Activated naive CD4-positive, alpha-beta T cell treated with Interleukin-2 at 50 U/mL for 16 hours (primary cell): ENCODE data around the gene CCDC90B.
"Not testable (repeated sequence)": the region's sequence is repeated elsewhere in the genome, so short reads cannot be mapped to it uniquely, and the experiment has no call there.

Experiments used
- DNase-seq: peaks from one replicate; pipeline ENCODE4 v3.0.0-alpha.2; 2020

CCDC90B gene, protein sequence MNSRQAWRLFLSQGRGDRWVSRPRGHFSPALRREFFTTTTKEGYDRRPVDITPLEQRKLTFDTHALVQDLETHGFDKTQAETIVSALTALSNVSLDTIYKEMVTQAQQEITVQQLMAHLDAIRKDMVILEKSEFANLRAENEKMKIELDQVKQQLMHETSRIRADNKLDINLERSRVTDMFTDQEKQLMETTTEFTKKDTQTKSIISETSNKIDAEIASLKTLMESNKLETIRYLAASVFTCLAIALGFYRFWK

DNA sequence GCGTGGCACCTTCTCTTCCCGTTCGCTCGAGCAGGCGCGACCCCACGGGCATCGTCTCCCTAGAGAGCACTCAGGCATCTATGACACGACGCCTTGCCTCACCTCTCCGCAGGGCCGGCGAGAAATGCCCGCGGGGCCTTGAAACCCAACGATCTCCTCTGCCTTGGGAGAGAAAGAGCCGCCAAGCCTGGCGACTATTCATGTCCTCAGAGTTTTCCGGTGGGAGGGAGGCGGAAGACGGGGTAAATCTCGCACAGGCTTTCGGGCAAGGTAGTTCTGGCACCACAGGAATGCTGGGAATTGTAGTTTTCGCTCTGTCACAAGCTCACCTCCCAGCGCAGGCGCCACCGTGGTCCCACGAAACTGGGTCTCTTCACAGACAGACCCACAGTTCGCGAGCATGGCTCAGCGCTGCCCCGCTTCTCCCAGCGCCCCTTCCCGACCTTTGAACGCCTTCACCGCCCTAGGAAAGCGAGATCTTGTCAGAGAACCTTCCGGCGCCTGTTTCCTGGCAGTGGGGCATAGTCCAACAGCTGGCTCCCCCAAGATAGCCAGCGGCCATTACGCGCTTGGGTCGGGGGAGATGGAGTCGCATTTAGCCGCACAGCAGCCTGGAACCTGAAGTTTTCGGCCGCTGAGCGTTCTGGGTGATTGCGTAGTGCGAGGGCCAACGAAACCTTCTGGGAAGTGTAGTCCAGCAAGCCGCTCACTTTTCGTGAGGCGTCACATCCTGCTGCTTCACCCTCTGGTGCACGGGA lies at the start of gene CCDC90B:
CCDC90B (minus strand) TSS at position 597 of the 758 bp plus-strand sequence; CDS start at position 202, 395 bp downstream.
- peak; percentile 94 for DNase-seq

DNA sequence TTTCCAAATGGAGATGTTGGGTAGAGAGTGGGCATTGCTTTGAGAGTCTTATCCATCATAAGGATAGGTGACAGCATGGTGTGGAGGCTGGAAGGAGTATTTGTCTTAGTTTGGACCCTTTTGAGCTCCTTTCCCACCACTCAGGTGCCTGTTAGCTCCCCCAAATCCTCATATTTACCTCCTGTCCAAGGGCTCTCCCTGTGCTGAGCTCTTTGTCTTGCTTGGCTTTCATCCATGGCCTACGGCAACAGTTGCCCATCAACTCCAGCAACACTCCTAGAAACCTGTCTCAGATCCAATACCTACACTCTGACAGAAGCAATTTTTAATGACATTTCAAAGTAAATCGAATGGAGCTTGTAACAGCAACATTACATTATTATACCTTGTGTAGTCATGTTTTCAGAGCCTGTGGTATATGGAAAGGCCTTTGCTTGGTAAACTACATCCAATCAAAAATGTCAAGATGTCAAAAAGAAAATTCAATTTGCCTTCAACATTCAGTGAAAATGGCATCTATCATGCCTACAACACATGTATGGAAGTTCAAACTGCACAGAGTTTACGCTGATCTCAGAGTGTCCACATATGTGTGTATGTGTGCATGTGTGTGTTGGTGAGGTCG lies 49.4 kb upstream of the CCDC90B start:
- DNase-seq = no peak

DNA sequence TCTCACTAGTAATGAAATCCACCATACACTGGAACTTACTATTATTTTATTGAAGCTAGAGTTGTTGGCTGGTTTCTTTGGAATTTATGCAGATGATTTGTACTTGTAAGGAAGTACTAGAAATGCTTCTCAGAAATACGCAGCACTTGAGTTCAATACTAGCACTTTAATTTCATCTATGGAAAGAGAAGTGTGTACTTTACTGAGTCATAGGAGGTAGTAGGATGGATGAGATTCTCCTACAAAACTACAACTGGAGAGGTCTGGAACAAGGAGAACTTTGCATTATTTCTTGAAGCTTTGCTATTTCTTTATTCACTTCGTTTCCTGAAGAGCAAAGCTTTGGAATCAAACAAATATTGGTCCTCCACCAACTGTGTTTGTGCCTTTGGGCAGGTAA lies 44.1 kb upstream of the CCDC90B start:
- no peak for DNase-seq

DNA sequence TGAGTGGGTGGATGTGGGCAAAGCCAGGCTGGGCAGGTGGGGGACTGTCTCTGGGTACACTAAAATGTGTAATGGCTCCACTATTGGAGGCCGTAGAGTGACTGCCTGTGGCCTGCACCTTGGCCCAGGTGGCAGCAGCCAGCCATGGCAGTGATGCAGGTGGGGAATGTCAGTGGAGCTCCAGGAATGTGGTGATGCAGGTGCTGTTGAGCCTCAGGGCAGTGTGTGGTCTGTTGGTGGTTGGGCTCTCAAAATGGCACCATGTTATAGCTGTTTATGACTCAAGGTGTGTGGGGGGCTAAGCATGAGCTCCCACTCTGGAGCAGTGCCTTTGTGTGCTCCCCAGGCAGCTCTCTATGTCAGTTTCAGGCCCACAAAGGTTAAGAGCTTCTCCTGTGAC lies 40.2 kb upstream of the CCDC90B start:
- DNase-seq = no peak

DNA sequence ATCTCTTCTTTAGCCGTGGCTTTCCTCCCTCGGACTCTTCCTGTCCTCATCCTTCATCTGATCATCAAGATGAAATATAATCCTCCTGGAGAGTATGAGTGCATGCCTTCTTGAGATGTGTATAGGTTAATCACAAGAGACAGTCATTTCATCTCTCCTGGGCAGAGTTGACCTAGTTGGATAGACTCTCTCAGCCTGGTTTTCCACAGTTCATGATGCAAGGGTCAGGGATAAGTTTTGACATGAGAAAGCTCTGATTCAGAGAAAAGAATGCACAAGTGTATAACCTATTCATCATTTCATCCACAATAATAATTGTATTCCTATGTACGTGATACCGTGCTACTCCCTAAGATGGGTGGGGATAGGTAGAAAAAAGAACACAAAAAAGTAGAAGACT lies 33.2 kb upstream of the CCDC90B start:
- no peak for DNase-seq

DNA sequence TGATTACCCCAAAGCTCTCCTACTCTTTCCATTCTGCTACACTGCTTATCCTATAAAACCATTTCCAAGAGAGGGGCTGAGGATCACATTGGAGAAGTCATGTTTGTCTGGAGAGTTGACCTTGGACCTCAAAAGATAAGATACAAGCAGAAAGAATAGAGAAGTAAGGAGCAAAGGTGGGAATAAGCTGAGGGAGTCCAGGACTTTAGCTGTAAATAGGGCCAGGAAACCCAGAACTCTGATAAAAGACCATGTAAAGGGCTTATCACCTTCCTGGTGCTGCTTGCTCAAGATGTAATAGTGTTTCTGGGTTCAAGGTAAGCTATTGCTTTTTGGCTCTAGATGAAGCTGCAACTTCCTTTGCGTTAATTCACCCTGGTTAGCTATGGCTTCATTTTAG lies 32.8 kb upstream of the CCDC90B start:
- DNase-seq = no peak

DNA sequence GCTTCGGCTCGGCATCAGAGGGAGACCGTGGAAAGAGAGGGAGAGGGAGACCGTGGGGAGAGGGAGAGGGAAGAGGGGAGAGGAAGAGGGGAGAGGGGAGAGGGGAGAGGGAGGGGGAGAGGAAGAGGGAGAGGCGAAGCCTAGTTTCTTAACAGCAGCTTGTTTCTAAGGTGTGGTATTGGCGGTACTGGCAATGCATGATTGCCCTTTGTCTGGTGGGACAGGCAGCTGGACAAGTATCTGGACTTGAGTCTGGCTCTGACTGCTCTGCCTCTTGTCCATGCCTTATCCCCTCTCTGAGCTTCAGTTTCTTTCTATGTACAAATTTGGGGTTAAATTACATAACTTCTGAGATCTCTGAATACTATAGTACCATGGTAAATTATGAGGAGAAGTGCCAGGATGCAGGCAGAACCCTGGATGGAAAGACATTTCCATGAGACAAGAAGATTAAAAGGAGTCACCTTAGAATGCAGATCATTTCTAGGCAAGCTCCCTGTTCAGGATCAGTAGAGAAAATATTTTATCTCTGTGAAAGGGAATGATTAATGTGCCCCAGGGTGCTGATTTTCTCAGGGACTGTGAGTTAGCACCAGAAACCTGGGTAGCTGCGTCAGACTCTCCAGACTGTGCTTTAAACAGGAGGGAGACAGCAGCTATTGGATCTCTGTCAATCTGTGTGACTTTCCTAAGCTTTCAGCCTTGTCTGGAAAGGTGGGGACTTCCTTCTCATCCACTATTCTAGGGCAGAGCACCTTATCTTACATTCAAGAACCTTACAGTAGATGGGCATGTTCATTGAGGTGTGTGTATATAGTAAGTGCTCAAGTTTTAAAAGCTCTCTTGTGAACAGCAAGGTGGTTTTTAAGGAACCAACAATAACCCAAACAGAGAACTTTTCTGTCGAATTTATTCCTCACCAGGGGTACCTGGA lies 31.9 kb upstream of the CCDC90B start:
- no peak for DNase-seq

DNA sequence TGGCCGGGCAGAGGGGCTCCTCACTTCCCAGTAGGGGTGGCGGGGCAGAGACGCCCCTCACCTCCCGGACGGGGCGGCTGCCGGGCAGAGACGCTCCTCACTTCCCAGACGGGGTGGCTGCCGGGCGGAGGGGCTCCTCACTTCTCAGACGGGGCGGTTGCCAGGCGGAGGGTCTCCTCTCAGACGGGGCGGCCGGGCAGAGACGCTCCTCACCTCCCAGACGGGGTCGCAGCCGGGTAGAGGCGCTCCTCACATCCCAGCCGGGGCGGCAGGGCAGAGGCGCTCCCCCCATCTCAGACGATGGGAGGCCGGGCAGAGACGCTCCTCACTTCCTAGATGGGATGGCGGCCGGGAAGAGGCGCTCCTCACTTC lies 30.7 kb upstream of the CCDC90B start:
- not testable (repeated sequence) for DNase-seq

DNA sequence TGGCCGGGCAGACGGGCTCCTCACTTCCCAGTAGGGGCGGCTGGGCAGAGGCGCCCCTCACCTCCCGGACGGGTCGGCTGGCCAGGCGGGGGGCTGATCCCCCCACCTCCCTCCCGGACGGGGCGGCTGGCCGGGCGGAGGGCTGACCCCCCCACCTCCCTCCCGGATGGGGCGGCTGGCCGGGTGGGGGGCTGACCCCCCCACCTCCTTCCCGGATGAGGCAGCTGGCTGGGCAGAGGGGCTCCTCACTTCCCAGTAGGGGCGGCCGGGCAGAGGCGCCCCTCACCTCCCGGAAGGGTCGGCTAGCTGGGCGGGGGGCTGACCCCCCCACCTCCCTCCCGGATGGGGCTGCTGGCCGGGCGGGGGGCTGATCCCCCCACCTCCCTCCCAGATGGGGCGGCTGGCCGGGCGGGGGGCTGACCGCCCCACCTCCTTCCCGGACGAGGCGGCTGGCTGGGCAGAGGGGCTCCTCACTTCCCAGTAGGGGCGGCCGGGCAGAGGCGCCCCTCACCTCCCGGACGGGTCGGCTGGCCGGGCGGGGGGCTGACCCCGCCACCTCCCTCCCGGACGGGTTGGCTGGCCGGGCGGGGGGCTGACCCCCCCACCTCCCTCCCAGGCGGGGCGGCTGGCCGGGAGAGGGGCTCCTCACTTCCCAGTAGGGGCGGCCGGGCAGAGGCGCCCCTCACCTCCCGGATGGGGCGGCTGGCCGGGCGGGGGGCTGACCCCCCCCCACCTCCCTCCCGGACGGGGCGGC lies 30.2 kb upstream of the CCDC90B start:
- not testable (repeated sequence) for DNase-seq

DNA sequence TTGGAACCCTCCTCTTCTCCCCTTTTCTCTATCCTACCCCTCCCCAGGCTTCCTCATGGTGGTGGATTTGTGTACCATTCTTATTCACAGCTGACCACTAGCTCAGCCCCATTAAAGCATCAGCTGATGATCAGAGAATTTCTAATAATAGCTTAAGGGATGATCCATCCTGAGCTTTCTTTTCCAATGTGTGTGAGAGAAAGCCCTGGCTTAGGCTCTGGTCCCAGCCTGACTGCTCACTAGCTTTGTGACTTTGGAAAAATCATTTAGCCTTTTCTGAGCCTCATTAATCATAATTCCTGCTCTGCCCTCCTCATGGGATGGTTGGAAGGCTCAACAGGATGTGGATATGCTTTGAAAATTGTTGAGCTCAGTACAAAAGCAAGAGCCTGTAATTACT lies 26.3 kb upstream of the CCDC90B start:
- no peak for DNase-seq

DNA sequence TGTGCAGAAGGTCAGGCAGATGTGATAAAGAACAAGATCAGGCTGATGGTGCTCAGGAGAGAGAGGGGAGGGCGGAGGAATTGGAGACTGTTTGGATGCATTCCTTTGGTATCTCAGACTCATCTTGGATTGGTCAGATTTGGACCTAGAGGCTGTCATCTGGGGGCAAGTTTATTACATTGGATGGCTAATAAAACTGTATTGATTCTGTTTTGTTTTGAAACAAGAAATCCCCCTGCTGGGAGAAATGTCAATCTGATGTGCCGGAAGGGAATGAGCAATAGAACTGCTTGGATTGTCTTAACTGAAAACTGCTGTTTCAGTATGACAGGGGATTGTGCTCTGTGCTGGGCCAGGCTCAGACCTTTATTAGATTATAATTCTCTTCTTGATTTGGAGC lies 25.5 kb upstream of the CCDC90B start:
- no peak for DNase-seq

DNA sequence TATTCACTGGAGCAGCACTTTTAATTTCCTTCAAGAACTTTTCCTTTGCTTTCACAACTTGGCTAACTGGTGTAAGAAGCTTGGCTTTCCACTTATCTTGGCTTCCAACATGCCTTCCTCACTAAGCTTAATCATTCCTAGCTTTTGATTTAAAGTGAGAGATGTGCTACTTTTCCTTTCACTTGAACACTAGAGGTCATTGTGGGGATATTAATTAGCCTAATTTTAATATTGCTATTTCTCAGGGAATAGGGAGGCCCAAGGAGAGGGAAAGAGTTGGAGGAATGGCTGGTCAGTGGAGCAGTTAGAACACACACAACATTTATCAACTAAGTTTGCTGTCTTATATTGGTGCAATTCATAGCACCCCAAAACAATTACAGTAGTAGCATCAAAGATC lies 24.6 kb upstream of the CCDC90B start:
- no peak for DNase-seq

DNA sequence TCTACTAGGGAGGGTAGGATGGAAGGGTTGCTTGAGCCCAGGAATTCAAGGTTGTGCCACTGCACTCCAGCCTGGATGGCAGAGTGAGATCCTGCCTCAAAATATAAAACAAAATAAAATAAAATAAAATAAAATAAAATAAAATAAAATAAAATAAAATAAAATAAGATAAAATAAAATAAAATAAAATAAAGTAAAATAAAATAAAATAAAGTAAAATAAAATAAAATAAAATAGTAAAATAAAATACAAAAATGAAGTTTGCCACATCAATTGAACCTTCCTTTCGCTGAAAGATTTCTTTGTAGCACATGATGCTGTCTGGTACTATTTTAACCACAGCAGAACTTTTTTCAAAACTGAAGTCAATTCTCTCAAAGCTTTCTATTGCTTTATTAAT lies 22.4 kb upstream of the CCDC90B start:
- not testable (repeated sequence) for DNase-seq

DNA sequence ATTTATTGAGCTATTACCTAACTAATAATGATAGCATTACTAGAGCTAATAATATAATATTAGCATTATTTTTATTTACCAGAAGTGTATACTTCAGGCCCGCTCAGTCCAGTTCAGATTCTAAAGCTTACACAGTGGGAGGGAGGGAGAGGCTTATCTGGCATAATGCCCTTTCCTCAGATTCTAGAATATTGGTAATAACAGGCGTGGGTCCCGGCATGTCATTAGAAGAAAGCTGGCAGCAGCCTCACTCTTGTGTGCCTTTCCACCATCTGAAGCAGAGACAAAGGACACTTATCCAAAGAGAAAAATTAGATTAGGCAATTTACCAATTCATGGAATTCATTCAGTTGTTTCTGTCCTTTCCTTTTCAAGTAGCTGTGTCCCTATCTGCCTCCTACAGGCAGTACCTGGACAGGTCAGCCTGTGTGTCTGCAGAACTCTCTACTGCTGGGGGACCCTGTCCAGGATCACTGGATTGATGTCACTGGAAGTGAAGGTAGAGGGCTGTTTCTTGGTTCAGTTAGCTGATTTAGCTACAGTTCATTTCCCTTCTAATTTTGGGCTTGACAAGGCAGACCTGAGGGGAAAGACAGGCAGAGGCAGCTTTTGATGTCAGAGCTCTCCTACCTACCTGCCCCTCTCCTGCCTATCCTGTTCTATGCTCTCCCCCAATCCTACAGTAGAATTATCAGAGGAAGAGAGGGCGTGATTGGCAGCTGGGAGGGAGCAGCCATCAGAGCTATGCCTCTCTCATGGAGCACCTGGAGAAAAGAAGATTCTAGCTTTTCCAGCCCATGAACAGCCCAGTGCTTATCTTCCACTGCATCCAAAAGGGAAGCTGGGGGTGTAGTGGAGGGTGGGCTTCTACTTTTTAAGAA lies 20.3 kb upstream of the CCDC90B start:
- no peak for DNase-seq

DNA sequence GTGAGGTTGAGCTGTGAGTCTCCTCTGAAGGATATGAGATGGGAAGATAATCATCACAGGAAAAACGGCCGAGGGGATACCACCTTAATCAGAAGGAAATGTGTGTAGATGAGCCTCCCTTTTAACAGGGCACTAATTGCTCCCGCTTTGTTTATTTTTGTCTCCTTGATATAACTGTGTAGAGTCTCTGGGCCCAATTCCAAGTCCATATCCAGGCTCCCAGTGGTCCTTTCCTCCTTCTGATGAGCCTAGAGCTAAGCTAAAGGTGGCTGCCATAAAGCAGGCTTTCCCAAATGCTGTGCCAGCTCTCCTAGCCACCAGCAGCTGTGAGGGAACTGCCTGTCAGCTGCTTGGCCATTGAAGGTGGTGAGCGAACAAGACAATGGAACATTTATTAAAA lies 17.1 kb upstream of the CCDC90B start:
- no peak for DNase-seq

DNA sequence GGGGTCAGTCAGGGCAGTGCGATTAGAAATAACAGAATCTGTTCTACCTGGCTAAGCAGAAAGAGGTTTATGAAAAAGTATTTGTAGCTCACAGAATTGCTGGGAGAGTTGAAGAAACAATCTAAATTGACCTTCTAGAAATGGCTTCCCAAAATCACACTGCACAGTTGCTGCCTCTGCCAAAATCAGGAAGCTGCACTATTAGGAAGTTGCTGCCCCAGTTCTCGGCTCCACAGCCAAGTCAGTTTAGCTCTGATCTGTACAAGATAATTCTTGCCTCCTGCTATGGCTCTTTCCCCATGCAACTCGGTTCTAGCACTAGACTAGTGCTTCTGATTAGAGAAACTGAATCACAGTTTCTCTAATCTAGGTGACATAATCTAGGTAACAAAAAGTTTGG lies 16.0 kb upstream of the CCDC90B start:
- DNase-seq = no peak

DNA sequence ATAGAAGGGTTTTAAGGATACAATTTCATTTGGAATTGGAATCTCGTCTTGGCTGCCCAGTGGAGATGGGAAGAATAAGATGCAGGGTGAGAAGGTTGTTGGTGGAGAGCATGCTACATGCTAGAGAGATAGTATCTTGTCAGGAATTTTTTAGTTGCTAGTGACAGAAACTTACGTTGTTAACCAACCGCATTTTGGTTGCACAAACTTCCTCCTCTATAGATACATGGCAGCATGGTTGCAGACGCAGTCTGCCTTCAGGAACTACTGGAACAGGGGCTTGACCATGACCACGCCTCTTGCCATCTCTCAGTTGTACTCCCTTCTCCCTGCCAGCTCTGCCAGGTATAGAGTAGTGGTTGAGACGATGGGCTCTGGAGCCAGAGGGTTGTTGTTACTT lies 13.5 kb upstream of the CCDC90B start:
- no peak for DNase-seq

DNA sequence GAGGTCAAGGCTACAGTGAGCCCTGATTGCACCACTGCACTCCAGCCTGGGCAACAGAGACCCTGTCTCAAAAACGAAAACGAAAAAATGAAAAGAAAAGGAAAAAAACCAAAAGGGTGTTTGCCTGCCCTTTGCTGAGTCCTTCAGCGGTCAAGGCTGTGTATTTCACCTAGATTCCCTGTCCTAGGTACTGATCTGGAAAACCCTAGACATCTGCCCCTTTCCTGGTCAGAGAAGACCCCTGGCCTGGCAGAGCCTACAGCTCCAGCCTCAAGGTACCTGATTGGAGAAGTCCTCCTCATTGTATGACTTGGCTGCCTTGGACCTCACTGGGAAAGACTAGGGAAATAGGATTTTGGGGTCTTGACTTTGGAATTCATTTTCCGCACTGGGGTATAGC lies 8.0 kb upstream of the CCDC90B start:
- no peak for DNase-seq

DNA sequence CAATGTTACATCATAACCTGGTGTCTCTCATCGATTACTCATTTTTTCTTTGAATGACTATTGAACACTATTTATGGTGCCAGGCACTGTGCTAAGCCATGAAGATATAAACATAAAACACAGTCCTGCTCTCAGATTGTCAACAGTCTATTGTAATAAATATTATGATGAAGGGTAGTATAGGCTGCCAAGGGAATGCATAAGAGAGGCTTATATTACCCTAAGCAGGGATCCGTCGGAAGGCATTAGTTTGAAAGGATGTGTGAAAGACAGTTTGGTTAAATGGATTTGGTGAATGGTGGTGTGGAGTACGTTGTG lies 7.2 kb upstream of the CCDC90B start:
- no peak for DNase-seq

DNA sequence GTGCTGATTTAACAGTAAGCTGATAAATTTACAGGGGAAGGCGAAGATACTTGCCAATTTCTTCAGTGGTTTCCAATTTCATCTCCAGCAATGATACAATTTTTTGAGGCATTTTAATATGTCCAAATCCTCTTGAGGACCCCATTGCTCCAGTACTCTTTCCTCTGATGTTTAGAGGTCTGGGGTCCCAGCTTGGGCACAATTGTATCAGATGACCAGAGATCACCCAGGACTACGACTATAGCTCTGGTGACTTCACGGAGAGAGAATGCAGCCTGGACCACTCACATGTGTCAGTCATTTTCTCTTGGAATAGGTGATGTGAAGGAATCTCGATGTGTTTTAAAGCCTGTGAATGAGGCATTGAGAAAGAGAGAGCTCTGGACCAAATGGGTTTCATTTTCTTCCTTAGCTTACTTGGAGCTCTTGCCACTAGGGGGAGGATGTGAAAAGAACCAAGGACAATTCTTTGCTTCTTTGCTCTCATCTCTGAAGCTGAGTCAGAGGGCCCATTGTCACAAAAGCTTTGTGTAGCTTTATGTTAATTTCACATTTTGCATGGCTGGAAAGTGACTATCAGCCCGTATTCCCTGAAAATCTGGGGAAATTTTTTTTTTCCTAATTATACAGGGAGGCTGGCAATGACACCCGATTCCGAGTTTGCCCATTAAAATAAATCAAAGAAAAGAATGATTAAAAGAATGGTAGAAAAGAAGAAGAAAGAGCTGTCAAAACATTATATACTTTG lies 6.7 kb upstream of the CCDC90B start:
- no peak for DNase-seq

DNA sequence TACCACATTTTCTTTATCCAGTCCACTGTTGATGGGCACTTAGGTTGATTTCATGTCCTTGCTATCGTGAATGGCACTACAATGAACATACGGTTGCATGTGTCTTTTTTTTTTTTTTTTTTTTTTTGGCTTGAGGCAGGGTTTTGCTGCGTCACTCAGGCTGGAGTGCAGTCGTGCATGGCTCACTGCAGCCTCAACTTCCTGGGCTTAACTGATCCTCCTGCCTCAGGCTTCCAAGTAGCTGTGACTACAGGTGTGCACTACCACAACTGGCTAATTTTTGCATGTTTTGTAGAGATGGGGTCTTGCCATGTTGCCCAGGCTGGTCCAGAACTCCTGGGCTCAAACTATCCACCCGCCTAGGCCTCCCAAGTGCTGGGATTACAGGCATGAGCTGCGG lies 1.5 kb upstream of the CCDC90B start:
- DNase-seq = no peak
